H1 (cell line): ENCODE results near the gene GLIS2. TPM values are rescaled to one million over a fixed set of nuclear protein-coding genes. Genes with fewer than 3 reads are reported as not detected.
A peak's percentile ranks its signal among the peaks of the same experiment; 100 is the strongest.

Experiments
- CTCF ChIA-PET: fragments of 300-600 bp; sonication (Branson Sonifier 250); formaldehyde crosslinking; loops from one replicate; lab custom pipeline; 2021; ENCODE audit not compliant: partially characterized antibody; lab: Charles Lee
- POLR2A ChIA-PET: fragments of 300-600 bp; sonication (Branson Sonifier 250); formaldehyde crosslinking; loops from one replicate; lab custom pipeline; 2021; ENCODE audit warnings: inconsistent platforms; ENCODE audit not compliant: partially characterized antibody; lab: Charles Lee
- DNase-seq, 2 experiments: peaks; one replicate each; pipeline versions ENCODE4 v3.0.0 to v3.0.0-alpha.2; 2010 to 2022; ENCODE audit warnings: low spot score in 2 of 2, low read depth in 1 of 2, mixed read lengths in 1 of 2
- FAIRE-seq: peaks from 2 replicates; lab custom pipeline; 2011; peaks lifted over from hg19 to GRCh38; lab: Jason Lieb, UNC
- H2AFZ ChIP-seq: 2 replicates; pipeline ENCODE4 v1.8.1; 2012; ENCODE audit warnings: low read length, inconsistent platforms
- H2AK5ac ChIP-seq: 2 replicates; pipeline ENCODE4 v1.6.1; 2013; ENCODE audit warnings: low read depth, low read length
- H2BK120ac ChIP-seq: replicated peaks from 2 replicates; pipeline ENCODE3; 2013; ENCODE audit warnings: low read depth, low read length, inconsistent platforms
- H2BK12ac ChIP-seq: 2 replicates; pipeline ENCODE4 v1.6.1; 2013; ENCODE audit warnings: low read depth, low read length
- H2BK15ac ChIP-seq: 2 replicates; pipeline ENCODE4 v1.6.1; 2013; ENCODE audit warnings: low read length
- H2BK20ac ChIP-seq: 2 replicates; pipeline ENCODE4 v1.6.1; 2013; ENCODE audit warnings: low read length
- H2BK5ac ChIP-seq: 2 replicates; pipeline ENCODE4 v1.6.1; 2013; ENCODE audit warnings: low read depth, low read length
- H3K14ac ChIP-seq: 2 replicates; pipeline ENCODE4 v1.6.1; 2013; ENCODE audit warnings: inconsistent platforms; ENCODE audit not compliant: insufficient read length
- H3K18ac ChIP-seq: 2 replicates; pipeline ENCODE4 v1.6.1; 2013; ENCODE audit warnings: low read length; ENCODE audit errors: extremely low read depth
- H3K23ac ChIP-seq: 2 replicates; pipeline ENCODE4 v1.6.1; 2013; ENCODE audit warnings: inconsistent platforms; ENCODE audit not compliant: insufficient read length
- H3K23me2 ChIP-seq: 2 replicates; pipeline ENCODE4 v1.6.1; 2013; ENCODE audit warnings: low read depth, low read length
- H3K27ac ChIP-seq: 2 replicates; pipeline ENCODE4 v1.6.1; 2011; ENCODE audit warnings: low read depth, low read length, inconsistent platforms
- H3K27me3 ChIP-seq, 4 experiments: replicated peaks in 1 of 4; 1 replicate in 1 of 4; 2 replicates in 3 of 4; pipeline versions ENCODE4 v1.6.1 to v1.8.1; 2011 to 2013; ENCODE audit warnings: low read length in 3 of 4, mild to moderate bottlenecking in 3 of 4, inconsistent platforms in 2 of 4, mixed read lengths in 2 of 4, moderate library complexity in 1 of 4; ENCODE audit not compliant: control insufficient read depth in 3 of 4, insufficient read depth in 3 of 4; ENCODE audit errors: extremely low read depth in 1 of 4
- H3K36me3 ChIP-seq, 4 experiments: 2 replicates each; pipeline versions ENCODE4 v1.6.1 to v1.8.1; 2011 to 2013; ENCODE audit warnings: mild to moderate bottlenecking in 4 of 4, low read length in 3 of 4, moderate library complexity in 2 of 4, control low read depth in 1 of 4, inconsistent platforms in 1 of 4; ENCODE audit not compliant: insufficient read depth in 4 of 4, control insufficient read depth in 2 of 4
- H3K4ac ChIP-seq: replicated peaks from 2 replicates; pipeline ENCODE3; 2013; ENCODE audit warnings: low read length, low read depth, mixed read lengths, inconsistent platforms; ENCODE audit not compliant: insufficient read length
- H3K4me1 ChIP-seq, 4 experiments: replicated peaks in 1 of 4; 1 replicate in 1 of 4; 2 replicates in 3 of 4; pipeline versions ENCODE4 v1.6.1 to v1.8.1; 2011 to 2013; ENCODE audit warnings: low read length in 3 of 4, inconsistent platforms in 2 of 4, mixed read lengths in 1 of 4; ENCODE audit not compliant: insufficient read depth in 4 of 4, control insufficient read depth in 3 of 4
- H3K4me2 ChIP-seq, 2 experiments: 2 replicates each; pipeline versions ENCODE4 v1.6.1 to v1.8.1; 2011 to 2013; ENCODE audit warnings: low read depth in 2 of 2, low read length in 2 of 2, control low read depth in 1 of 2, inconsistent platforms in 1 of 2, mild to moderate bottlenecking in 1 of 2; ENCODE audit not compliant: insufficient read depth in 1 of 2
- H3K4me3 ChIP-seq, 4 experiments: fragments of 200-600, 300-600 bp in 1 of 4; sonication (generic), shearing (Covaris generic), sonication (Bioruptor Twin) in 1 of 4; 2 replicates each; pipeline versions ENCODE4 v1.5.1 to v1.8.1; 2011 to 2016; ENCODE audit warnings: low read length in 4 of 4, low read depth in 3 of 4, control low read depth in 2 of 4, inconsistent platforms in 2 of 4, mild to moderate bottlenecking in 2 of 4, mixed read lengths in 1 of 4, moderate library complexity in 1 of 4; ENCODE audit not compliant: insufficient read depth in 2 of 4; ENCODE audit errors: extremely low read depth in 1 of 4
- H3K56ac ChIP-seq: replicated peaks from 2 replicates; pipeline ENCODE3; 2013; ENCODE audit warnings: low read depth, mild to moderate bottlenecking, mixed read lengths, low read length, inconsistent platforms; ENCODE audit not compliant: insufficient read length
- H3K79me1 ChIP-seq: 2 replicates; pipeline ENCODE4 v1.6.1; 2013; ENCODE audit warnings: low read depth, low read length, control low read depth
- H3K79me2 ChIP-seq, 2 experiments: 2 replicates each; pipeline versions ENCODE4 v1.6.1 to v1.8.1; 2012 to 2013; ENCODE audit warnings: low read length in 2 of 2, mild to moderate bottlenecking in 2 of 2, inconsistent platforms in 1 of 2; ENCODE audit not compliant: insufficient read depth in 2 of 2, control insufficient read depth in 1 of 2
- H3K9ac ChIP-seq, 4 experiments: replicated peaks in 1 of 4; 1 replicate in 1 of 4; 2 replicates in 3 of 4; pipeline versions ENCODE4 v1.6.1 to v1.8.1; 2011 to 2013; ENCODE audit warnings: low read depth in 3 of 4, low read length in 3 of 4, control low read depth in 2 of 4, mild to moderate bottlenecking in 2 of 4, moderate library complexity in 2 of 4, inconsistent platforms in 1 of 4; ENCODE audit errors: extremely low read depth in 1 of 4
- H3K9me3 ChIP-seq, 2 experiments: 2 replicates each; pipeline versions ENCODE4 v1.6.1 to v1.8.1; 2012 to 2013; ENCODE audit warnings: mild to moderate bottlenecking in 2 of 2, moderate library complexity in 2 of 2, control low read depth in 1 of 2, inconsistent platforms in 1 of 2, low read depth in 1 of 2, low read length in 1 of 2, mixed read lengths in 1 of 2; ENCODE audit not compliant: insufficient read depth in 2 of 2
- H4K20me1 ChIP-seq, 2 experiments: replicated peaks in 1 of 2; 2 replicates each; pipeline versions ENCODE3 to v1.8.1; 2011 to 2013; ENCODE audit warnings: inconsistent platforms in 2 of 2, low read length in 2 of 2, mild to moderate bottlenecking in 1 of 2; ENCODE audit not compliant: insufficient read depth in 2 of 2, control insufficient read depth in 1 of 2
- H4K5ac ChIP-seq: 2 replicates; pipeline ENCODE4 v1.6.1; 2013; ENCODE audit warnings: low read length, low read depth, mixed read lengths, inconsistent platforms; ENCODE audit not compliant: insufficient read length
- H4K8ac ChIP-seq: 2 replicates; pipeline ENCODE4 v1.8.0; 2013; ENCODE audit warnings: mild to moderate bottlenecking, moderate library complexity, low read length, inconsistent platforms; ENCODE audit not compliant: insufficient read depth; ENCODE audit errors: extremely low read depth
- H4K91ac ChIP-seq: replicated peaks from 2 replicates; pipeline ENCODE3; 2013; ENCODE audit warnings: low read length, mixed read lengths, inconsistent platforms; ENCODE audit not compliant: insufficient read length
- EGR1 ChIP-seq: IDR thresholded peaks from 2 replicates; pipeline ENCODE4 v1.6.1; 2011; ENCODE audit warnings: low read depth, low read length, borderline replicate concordance
- SRF ChIP-seq: IDR thresholded peaks from 2 replicates; pipeline ENCODE4 v1.6.1; 2011; ENCODE audit warnings: mild to moderate bottlenecking, low read depth, low read length, moderate library complexity
- WGBS, 2 experiments: shearing (Covaris generic) in 1 of 2; methylation state at CpG; one replicate each; pipeline versions ENCODE4 v1.1.6 to v1.1.7; 2013 to 2015; ENCODE audit warnings: low lambda C conversion rate in 2 of 2, mixed read lengths in 2 of 2, inconsistent platforms in 1 of 2, low coverage in 1 of 2, missing lambda C conversion rate in 1 of 2; ENCODE audit not compliant: insufficient replicate concordance in 2 of 2, insufficient coverage in 1 of 2, insufficient read length in 1 of 2; ENCODE audit errors: extremely low coverage in 1 of 2, missing lambda C conversion rate in 1 of 2; 5-methylcytosine and 5-hydroxymethylcytosine counted together
- polyA plus RNA-seq, 7 experiments: library from polyadenylated mRNA; depleted of rRNA in 3 of 7; stranded (reverse) in 5 of 7; unstranded in 2 of 7; fragments of >200 nt in 5 of 7; fragments of 200-250 nt in 2 of 7; gene quantifications; 1 replicate in 5 of 7; 2 replicates in 1 of 7; 4 replicates in 1 of 7; pipeline versions ENCODE4 v1.2.1 to v1.2.3, GENCODE V29; 2011 to 2013; ENCODE audit warnings: missing spikeins in 2 of 7, mixed read lengths in 2 of 7
- total RNA-seq: library from RNA; stranded (reverse); fragmentation: NEBNext Ultra II Directional; extraction: Animal tissue kit (Norgen Biotek cat#: 25700); gene quantifications from 2 replicates; pipeline ENCODE4 v1.2.1, GENCODE V29; 2021

Gene GLIS2
- total and polyA plus RNA-seq, 2 of the 8 experiments (the other 6 are each of a cell fraction or from before 2014, with no cell fraction given), result 4.3 to 17.4 TPM

- Histone ChIP-seq H3K79me2 (no peaks in the 10 kb centered on the region), H4K5ac (no peak overlapping the region), H4K20me1 (peaks cover 1 to 3% of the 10 kb centered on the region in 2 experiments), H3K4ac (peak overlapping the region; percentile 84), H3K14ac (no peak overlapping the region), H3K23me2 (no peaks in the 10 kb centered on the region), H3K27me3 (no peaks in the 10 kb centered on the region), H4K8ac (peak overlapping the region; percentile 80), H3K36me3 (no peaks in the 10 kb centered on the region), H3K23ac (no peak overlapping the region), H3K18ac (peak overlapping the region; percentile 71), H3K4me1 (peaks cover 11 to 49% (median 42%) of the 10 kb centered on the region in 4 experiments), H4K91ac (peak overlapping the region; percentile 79), H3K9ac (no peak overlapping the region), H2BK15ac (no peak overlapping the region), H2BK12ac (peak overlapping the region; percentile 97; the same call in 1 of the 2 replicates), H2BK5ac (peak overlapping the region; percentile 93), H2BK120ac (no peak overlapping the region), H3K79me1 (no peaks in the 10 kb centered on the region), H3K27ac (0 out of 2 replicates have a peak overlapping the region, but pooled peaks have one; percentile 3), H2AFZ (no peak overlapping the region), H2AK5ac (no peak overlapping the region), H2BK20ac (no peak overlapping the region), H3K4me3 (no peak overlapping the region), H3K4me2 (no peak overlapping the region), H3K56ac (no peak overlapping the region), H3K9me3 (no peaks in the 10 kb centered on the region)
- POLR2A ChIA-PET, result interaction anchor here (0.9 to 11.9 kb wide), 10 partner anchors 11 to 117 kb away, joined by 3 to 223 read pairs (median 4); no protein-coding TSS in a partner anchor
- CTCF ChIA-PET, result interaction anchor here (0.7 to 24.8 kb wide), 12 partner anchors 12 to 114 kb away, joined by 3 to 659 read pairs (median 5); partner anchors contain the start of genes PAM16 and VASN
- TF ChIP-seq EGR1 (no peak), SRF (peak; percentile 49; the same call in 1 of the 2 replicates)
- DNase-seq (peak in 1 of 2 experiments; percentile 51), FAIRE-seq (no peak)
- WGBS, 2 experiments, result 89% methylated on average over 18 of the region's 19 CpGs; no CpG with 5 or more reads in 1 of the 2 experiments
Observed at GRCh38 chr16:4388271-4389021, 72.6 kb downstream of the GLIS2 start.
